NCI-H460 (cell line): ENCODE data around the gene TNFRSF12A. TPM values are rescaled to one million over a fixed set of nuclear protein-coding genes. Genes with fewer than 3 reads are reported as not detected.
"Not testable (repeated sequence)": the region's sequence is repeated elsewhere in the genome, so short reads cannot be mapped to it uniquely, and the experiment has no call there.

Experiments used
- DNase-seq: peaks from one replicate; pipeline ENCODE4 v3.0.0-alpha.2; 2016; ENCODE audit warnings: low read depth; ENCODE audit errors: extremely low read depth
- total RNA-seq: library from RNA; depleted of rRNA; stranded (reverse); fragments of >200 nt; shearing (Covaris generic); gene quantifications from 2 replicates; pipeline ENCODE4 v1.2.3, GENCODE V29; 2014

Gene TNFRSF12A
- total RNA-seq, 1 experiment from 2014 or later: 249 TPM

GRCh38 chr16:3045758-3046640 is 25.8 kb downstream of the TNFRSF12A start, which contains the start of gene MMP25:
Gene MMP25 (plus strand): TSS chr16:3046561. CDS start chr16:3046918, 357 bp downstream.
- no peak for DNase-seq

- no peak for DNase-seq
Observed at GRCh38 chr16:3046641-3047386, 26.6 kb downstream of the TNFRSF12A start.

DNA sequence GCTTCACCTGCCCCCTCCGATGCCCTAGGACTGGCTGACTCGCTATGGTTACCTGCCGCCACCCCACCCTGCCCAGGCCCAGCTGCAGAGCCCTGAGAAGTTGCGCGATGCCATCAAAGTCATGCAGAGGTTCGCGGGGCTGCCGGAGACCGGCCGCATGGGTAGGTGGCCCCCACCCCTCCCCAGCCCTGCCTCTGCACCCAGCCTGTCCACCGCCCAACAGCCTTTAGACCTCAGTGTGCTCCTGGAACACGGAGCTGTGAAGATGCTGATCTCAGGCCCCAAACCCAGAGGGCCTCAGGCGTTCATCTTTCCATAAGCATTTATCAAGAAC is 27.2 kb downstream of the TNFRSF12A start:
- DNase-seq: no peak

- no peak for DNase-seq
Observed at GRCh38 chr16:3049921-3050481, 29.8 kb downstream of the TNFRSF12A start.

GRCh38 chr16:3050487-3050886 is 30.3 kb downstream of the TNFRSF12A start:
- DNase-seq: no peak

DNA sequence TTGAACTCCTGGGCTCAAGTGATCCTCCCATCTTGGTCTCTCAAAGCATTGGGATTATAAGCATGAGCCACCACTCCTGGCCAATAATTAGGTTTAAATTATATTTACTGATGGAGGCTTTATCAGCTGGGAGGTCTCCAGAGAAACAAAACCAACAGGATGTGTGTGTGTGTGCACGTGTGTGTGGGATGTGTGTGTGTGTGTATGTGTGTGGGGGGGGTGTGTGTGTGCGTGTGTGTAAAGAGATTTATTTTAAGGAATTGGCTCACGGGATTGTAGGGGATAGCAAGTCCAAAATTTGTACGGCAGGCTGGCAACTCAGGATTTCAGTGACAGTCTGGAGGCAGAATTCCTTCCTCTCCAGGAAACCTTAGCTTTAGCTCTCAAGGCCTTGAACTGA is 30.8 kb downstream of the TNFRSF12A start:
- no peak for DNase-seq

DNA sequence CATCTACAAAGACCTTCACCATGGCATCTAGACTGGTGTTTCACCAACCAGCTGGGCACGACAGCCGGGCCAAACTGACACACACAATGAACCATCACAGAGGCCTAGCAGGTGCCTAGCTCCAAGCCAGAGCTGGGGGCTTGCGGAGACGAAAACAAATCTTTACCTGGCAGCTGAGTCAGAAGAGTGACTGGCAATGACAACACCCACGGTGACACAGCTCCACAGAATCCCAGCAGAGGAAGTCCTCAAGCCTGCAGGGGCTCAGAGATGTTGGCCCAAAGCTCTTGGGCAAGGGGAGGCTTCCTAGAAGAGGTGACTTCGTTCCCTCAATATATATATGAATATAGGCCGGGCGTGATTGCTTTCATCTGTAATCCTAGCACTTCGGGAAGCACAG is 31.3 kb downstream of the TNFRSF12A start:
- no peak for DNase-seq

DNA sequence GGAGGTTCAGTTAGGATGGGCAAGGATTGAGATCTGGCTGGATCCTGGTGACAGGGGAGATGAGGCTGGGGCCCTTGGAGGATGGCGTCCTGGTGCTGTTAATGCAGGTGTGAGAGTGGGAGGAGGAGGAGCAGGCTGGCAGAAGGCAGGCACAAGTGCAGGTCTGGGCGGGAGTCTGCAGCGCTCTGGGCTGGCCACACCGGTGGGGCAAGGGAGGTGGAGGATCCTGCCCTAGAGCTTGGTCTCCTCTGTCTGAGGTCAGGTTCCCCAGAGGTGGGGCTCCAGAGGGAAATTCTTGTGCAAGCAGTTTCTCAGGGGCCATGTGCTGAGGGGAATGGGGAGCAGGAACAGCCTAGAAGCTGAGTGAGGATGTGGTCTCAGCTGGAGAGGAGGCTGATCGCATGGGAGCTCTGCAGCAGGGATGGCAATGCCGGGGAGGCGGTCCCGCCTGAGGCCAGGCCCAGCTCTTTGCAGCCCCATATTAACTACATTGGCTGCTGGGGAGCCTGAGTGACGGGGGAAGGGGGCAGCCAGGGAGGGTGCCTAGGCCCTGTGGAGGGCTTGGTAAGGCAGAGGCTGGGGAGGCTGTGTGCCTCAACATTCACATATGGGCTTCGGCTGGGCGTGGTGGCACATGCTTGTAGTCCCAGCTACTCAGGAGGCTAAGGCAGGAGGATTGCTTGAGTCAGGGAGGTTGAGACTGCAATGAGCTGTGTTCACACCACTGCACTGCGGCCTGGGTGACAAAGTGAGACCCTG is 32.6 kb downstream of the TNFRSF12A start:
- DNase-seq: not testable (repeated sequence)

DNA sequence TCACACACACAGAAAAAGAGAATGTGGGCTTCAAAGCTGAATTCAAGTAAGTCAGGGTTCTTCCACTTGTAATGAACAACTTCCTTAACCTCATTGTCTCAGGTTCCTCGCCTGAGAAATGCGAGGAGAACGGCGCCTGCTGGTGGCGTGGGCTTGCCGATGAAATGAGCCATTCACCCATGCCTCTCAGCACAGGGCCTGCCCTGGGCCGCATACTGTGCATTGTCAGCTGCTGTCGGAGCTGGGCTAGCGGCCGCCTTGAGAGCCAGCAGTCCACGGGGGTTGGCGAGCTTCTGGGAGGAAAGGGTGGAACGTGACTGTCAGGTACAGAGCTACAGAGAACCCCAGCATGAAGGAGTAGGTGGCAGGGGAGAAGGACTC is 33.2 kb downstream of the TNFRSF12A start:
- DNase-seq: not testable (repeated sequence)

DNA sequence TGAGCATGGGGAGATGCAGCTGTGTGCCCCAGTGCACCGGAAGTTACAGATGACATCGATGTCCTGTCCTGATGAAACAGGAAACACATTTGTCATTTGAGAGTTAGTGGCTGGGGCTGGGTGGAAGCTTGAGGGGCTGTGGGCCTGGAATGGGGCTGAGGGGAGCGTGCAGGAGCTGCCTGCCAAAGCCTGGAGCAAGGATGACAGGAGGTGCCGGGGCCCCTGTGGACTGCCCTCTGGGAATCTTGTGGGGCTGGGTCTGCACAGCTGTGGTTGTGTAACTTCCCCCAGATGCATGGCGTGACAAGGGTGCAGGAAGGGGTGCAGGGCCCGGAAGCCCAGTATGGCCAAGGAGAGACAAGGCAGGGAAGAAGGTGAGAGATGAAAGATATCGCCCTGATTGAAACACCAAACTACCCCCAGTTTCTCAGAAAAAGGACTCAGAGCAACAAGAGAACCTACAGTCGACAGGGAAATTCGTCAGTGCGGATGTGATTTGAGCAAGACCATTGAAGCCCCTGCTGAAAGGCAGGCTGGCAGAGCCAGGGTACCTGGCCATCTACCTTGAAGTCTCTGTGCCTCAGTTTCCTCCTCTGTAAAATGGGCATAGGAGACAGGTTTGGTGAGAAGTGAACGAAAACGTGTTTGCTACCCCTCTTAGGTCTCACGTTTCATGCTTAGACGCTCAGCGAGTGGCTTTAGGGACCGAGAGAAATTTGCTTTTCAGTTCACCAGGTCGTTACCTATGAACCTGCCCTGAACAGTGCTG is 35.0 kb downstream of the TNFRSF12A start:
- DNase-seq: no peak

DNA sequence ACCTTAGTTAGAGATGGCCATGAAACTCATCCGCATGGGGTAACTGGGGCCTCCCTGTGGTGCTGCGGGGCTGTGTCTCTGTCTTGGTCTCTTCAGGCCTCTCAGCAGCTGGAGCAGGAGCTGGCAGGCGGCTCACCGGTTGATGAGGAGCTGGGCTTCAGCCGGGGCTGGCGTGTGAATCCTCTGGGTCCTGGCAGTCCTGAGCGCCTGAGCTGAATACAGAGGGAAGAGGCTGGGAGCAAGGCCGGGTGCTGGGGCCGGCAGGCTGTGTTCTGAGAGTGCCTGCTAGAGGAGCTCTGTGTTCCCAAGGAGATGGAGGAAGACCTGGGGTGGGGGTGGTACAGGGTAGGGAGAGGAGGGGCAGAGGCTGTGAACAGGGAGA is 35.6 kb downstream of the TNFRSF12A start:
- DNase-seq: not testable (repeated sequence)

- DNase-seq: no peak
Observed at GRCh38 chr16:3056336-3057180, 36.4 kb downstream of the TNFRSF12A start.

GRCh38 chr16:3057181-3058138 is 37.3 kb downstream of the TNFRSF12A start:
- DNase-seq: no peak

- no peak for DNase-seq
Observed at GRCh38 chr16:3058139-3059030, 38.2 kb downstream of the TNFRSF12A start.

GRCh38 chr16:3059041-3059722 is 39.0 kb downstream of the TNFRSF12A start:
- DNase-seq: peak; percentile 75

GRCh38 chr16:3059723-3060242 is 39.6 kb downstream of the TNFRSF12A start:
- DNase-seq: no peak
